ENCODE data around the gene HOXB4.

DNA sequence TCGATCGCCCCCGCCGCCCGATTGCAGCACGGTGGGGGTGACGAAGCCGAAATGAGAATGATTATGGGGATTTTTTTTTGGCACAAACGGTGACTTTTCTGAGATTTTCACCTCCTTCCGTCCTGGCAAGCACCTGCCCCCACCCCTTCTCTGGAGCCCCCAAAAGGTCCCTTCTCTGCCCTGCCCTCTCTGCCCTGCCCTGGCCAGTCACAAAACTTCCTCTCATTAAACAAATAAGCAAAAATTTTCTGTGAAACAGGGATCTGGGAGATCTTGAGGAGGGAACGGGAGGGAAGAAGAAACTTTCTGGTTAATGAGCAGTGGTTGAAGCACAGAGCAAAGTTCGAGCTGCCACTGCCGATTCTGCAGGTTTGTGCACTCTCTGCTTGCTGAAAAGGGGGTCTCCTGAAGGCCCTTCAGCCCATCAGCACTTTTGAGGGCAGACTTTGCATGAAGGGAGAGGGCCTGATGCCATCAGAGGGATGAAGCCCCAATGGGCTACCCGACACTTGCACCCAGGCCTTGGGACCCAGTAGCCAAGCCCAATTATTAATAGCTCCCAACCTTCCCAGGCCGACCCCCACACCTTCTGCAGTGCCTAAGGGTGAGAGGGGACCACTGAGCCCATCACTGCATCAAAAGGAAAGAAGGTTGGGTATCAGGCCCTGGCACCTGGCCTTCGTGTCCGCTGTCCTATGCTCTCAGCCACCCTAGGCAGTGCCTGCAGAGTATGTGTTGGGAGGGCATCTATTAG is 38.0 kb upstream of the HOXB4 start:
- TF ChIP-seq, protein P1, sequence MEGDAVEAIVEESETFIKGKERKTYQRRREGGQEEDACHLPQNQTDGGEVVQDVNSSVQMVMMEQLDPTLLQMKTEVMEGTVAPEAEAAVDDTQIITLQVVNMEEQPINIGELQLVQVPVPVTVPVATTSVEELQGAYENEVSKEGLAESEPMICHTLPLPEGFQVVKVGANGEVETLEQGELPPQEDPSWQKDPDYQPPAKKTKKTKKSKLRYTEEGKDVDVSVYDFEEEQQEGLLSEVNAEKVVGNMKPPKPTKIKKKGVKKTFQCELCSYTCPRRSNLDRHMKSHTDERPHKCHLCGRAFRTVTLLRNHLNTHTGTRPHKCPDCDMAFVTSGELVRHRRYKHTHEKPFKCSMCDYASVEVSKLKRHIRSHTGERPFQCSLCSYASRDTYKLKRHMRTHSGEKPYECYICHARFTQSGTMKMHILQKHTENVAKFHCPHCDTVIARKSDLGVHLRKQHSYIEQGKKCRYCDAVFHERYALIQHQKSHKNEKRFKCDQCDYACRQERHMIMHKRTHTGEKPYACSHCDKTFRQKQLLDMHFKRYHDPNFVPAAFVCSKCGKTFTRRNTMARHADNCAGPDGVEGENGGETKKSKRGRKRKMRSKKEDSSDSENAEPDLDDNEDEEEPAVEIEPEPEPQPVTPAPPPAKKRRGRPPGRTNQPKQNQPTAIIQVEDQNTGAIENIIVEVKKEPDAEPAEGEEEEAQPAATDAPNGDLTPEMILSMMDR (IDR thresholded peaks at IDR 0.05): no peak
- 0 out of 2 replicates have a peak, but pooled peaks have one; percentile 16 for TF ChIP-seq SIN3A (IDR thresholded peaks at IDR 0.05; ENCODE audit: borderline replicate concordance, insufficient read depth, low read depth, low read length)

Measured in Panc1 (cell line).